Measurements from ENCODE around the gene DUOXA2. TPM values are rescaled to one million over a fixed set of nuclear protein-coding genes. Genes with fewer than 3 reads are reported as not detected.
"Not testable (repeated sequence)": the region's sequence is repeated elsewhere in the genome, so short reads cannot be mapped to it uniquely, and the experiment has no call there.

DUOXA2 gene
- total and polyA plus RNA-seq, 9 donors: not detected

GRCh38 chr15:45095661-45096060 is 18.5 kb upstream of the DUOXA2 start:
- DNase-seq: no peak
- Histone ChIP-seq H3K27ac (ENCODE audit: low read length) (no peak overlapping the region), H3K36me3 (ENCODE audit: control insufficient read depth, insufficient read depth, low read length) (no peaks in the 10 kb centered on the region), H3K4me3 (ENCODE audit: low read length) (no peak overlapping the region), H3K27me3 (ENCODE audit: control insufficient read depth, insufficient read depth, low read length) (peaks cover 9% of the 10 kb centered on the region), H3K4me1 (ENCODE audit: control insufficient read depth, insufficient read depth, low read length) (no peaks in the 10 kb centered on the region), H3K9me3 (replicated peaks; ENCODE audit: control insufficient read depth, low read depth, low read length) (no peaks in the 10 kb centered on the region)
- WGBS (ENCODE audit: insufficient coverage): 79% methylated on average over 9 of the region's 11 CpGs

GRCh38 chr15:45097466-45097865 is 16.7 kb upstream of the DUOXA2 start:
- Histone ChIP-seq H3K9me3 (replicated peaks; ENCODE audit: control insufficient read depth, low read depth, low read length) (no peaks in the 10 kb centered on the region), H3K36me3 (ENCODE audit: control insufficient read depth, insufficient read depth, low read length) (no peaks in the 10 kb centered on the region), H3K27me3 (ENCODE audit: control insufficient read depth, insufficient read depth, low read length) (peaks cover 8% of the 10 kb centered on the region), H3K4me1 (ENCODE audit: control insufficient read depth, insufficient read depth, low read length) (no peaks in the 10 kb centered on the region), H3K27ac (ENCODE audit: low read length) (no peak overlapping the region), H3K4me3 (ENCODE audit: low read length) (no peak overlapping the region)
- no peak for DNase-seq
- WGBS (ENCODE audit: insufficient coverage): 92% methylated on average over 4 of the region's 7 CpGs

GRCh38 chr15:45099549-45100165 is 14.5 kb upstream of the DUOXA2 start:
- H3K4me3 ChIP-seq (ENCODE audit: low read length): no peak overlapping the region
- no peaks in the 10 kb centered on the region for H3K4me1 ChIP-seq (ENCODE audit: control insufficient read depth, insufficient read depth, low read length)
- no peak for DNase-seq
- no peak overlapping the region for H3K27ac ChIP-seq (ENCODE audit: low read length)
- peaks cover 9% of the 10 kb centered on the region for H3K27me3 ChIP-seq (ENCODE audit: control insufficient read depth, insufficient read depth, low read length)
- no peaks in the 10 kb centered on the region for H3K9me3 ChIP-seq (replicated peaks; ENCODE audit: control insufficient read depth, low read depth, low read length)
- no peaks in the 10 kb centered on the region for H3K36me3 ChIP-seq (ENCODE audit: control insufficient read depth, insufficient read depth, low read length)
- WGBS (ENCODE audit: insufficient coverage): 84% methylated on average over 20 of the region's 23 CpGs

DNA sequence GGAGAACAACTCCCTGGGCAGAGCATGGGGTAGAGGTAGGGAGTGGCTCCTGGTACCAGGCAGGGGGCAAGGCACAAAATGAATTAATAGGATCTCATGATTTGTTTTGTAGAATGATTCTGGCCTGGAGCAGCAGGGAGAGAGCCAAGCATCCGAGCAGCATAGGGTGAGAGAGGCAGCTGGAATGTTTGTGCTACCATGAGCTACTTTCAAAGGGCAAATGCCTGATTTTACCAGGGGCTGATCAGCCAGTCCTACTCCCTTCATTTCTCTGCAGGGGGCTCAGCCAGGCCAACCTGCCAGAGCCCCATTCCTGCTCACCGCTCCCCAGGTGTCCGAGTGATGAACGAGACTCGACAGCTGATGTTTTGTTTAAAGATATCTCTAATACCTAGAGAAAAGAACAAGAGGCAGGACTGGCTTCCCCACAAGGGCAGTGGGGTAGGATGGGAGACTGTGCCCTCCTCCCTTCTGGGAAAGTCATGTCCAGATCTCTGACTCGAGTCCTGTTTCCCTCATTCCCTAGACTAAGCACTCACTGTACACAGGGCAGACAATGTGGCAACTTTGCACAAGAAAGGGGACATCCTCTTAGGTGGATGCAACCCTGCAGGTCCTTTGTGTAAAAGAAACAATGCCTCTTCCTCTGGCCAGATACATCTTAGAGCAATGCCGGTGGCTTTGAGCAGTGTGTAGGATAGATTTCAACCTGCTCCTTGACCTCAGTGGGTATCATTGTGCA is 13.1 kb upstream of the DUOXA2 start:
- Histone ChIP-seq H3K27ac (ENCODE audit: low read length) (no peak overlapping the region), H3K4me3 (ENCODE audit: low read length) (no peak overlapping the region), H3K36me3 (ENCODE audit: control insufficient read depth, insufficient read depth, low read length) (no peaks in the 10 kb centered on the region), H3K4me1 (ENCODE audit: control insufficient read depth, insufficient read depth, low read length) (no peaks in the 10 kb centered on the region), H3K9me3 (replicated peaks; ENCODE audit: control insufficient read depth, low read depth, low read length) (no peaks in the 10 kb centered on the region), H3K27me3 (ENCODE audit: control insufficient read depth, insufficient read depth, low read length) (peaks cover 14% of the 10 kb centered on the region)
- DNase-seq: no peak
- 33% methylated on average over 2 of the region's 7 CpGs for WGBS (ENCODE audit: insufficient coverage)

- no peaks in the 10 kb centered on the region for H3K36me3 ChIP-seq (ENCODE audit: control insufficient read depth, insufficient read depth, low read length)
- no peak for DNase-seq
- no peaks in the 10 kb centered on the region for H3K4me1 ChIP-seq (ENCODE audit: control insufficient read depth, insufficient read depth, low read length)
- 82% methylated on average over 10 of the region's 12 CpGs for WGBS (ENCODE audit: insufficient coverage)
- no peak overlapping the region for H3K27ac ChIP-seq (ENCODE audit: low read length)
- H3K9me3 ChIP-seq (replicated peaks; ENCODE audit: control insufficient read depth, low read depth, low read length): no peaks in the 10 kb centered on the region
- H3K4me3 ChIP-seq (ENCODE audit: low read length): no peak overlapping the region
- H3K27me3 ChIP-seq (ENCODE audit: control insufficient read depth, insufficient read depth, low read length): peaks cover 18% of the 10 kb centered on the region
Observed at GRCh38 chr15:45101749-45102148, 12.4 kb upstream of the DUOXA2 start.

- Histone ChIP-seq H3K4me1 (ENCODE audit: control insufficient read depth, insufficient read depth, low read length) (no peaks in the 10 kb centered on the region), H3K4me3 (ENCODE audit: low read length) (no peak overlapping the region), H3K27me3 (ENCODE audit: control insufficient read depth, insufficient read depth, low read length) (peaks cover 21% of the 10 kb centered on the region), H3K9me3 (replicated peaks; ENCODE audit: control insufficient read depth, low read depth, low read length) (no peaks in the 10 kb centered on the region), H3K27ac (ENCODE audit: low read length) (no peak overlapping the region), H3K36me3 (ENCODE audit: control insufficient read depth, insufficient read depth, low read length) (no peaks in the 10 kb centered on the region)
- no peak for DNase-seq
- WGBS (ENCODE audit: insufficient coverage): 87% methylated on average over 4 of the region's 6 CpGs
Observed at GRCh38 chr15:45102226-45102625, 11.9 kb upstream of the DUOXA2 start.

GRCh38 chr15:45104170-45104569 is 10.0 kb upstream of the DUOXA2 start:
- H3K36me3 ChIP-seq (ENCODE audit: control insufficient read depth, insufficient read depth, low read length); H3K27ac ChIP-seq (ENCODE audit: low read length); H3K4me3 ChIP-seq (ENCODE audit: low read length); H3K9me3 ChIP-seq (replicated peaks; ENCODE audit: control insufficient read depth, low read depth, low read length); DNase-seq; H3K4me1 ChIP-seq (ENCODE audit: control insufficient read depth, insufficient read depth, low read length): not testable (repeated sequence)
- H3K27me3 ChIP-seq (ENCODE audit: control insufficient read depth, insufficient read depth, low read length): peaks cover 34% of the 10 kb centered on the region
- 76% methylated on average over 8 of the region's 9 CpGs for WGBS (ENCODE audit: insufficient coverage)

GRCh38 chr15:45105586-45105985 is 8.5 kb upstream of the DUOXA2 start:
- no peaks in the 10 kb centered on the region for H3K4me1 ChIP-seq (ENCODE audit: control insufficient read depth, insufficient read depth, low read length)
- H3K36me3 ChIP-seq (ENCODE audit: control insufficient read depth, insufficient read depth, low read length): no peaks in the 10 kb centered on the region
- H3K9me3 ChIP-seq (replicated peaks; ENCODE audit: control insufficient read depth, low read depth, low read length): no peaks in the 10 kb centered on the region
- H3K27ac ChIP-seq (ENCODE audit: low read length): no peak overlapping the region
- no peak overlapping the region for H3K4me3 ChIP-seq (ENCODE audit: low read length)
- DNase-seq: no peak
- WGBS (ENCODE audit: insufficient coverage): 93% methylated on average over 5 of the region's 11 CpGs
- peaks cover 48% of the 10 kb centered on the region for H3K27me3 ChIP-seq (ENCODE audit: control insufficient read depth, insufficient read depth, low read length)

- Histone ChIP-seq H3K9me3 (replicated peaks; ENCODE audit: control insufficient read depth, low read depth, low read length) (no peaks in the 10 kb centered on the region), H3K36me3 (ENCODE audit: control insufficient read depth, insufficient read depth, low read length) (no peaks in the 10 kb centered on the region), H3K27ac (ENCODE audit: low read length) (no peak overlapping the region), H3K4me1 (ENCODE audit: control insufficient read depth, insufficient read depth, low read length) (no peaks in the 10 kb centered on the region), H3K4me3 (ENCODE audit: low read length) (no peak overlapping the region), H3K27me3 (ENCODE audit: control insufficient read depth, insufficient read depth, low read length) (peaks cover 46% of the 10 kb centered on the region)
- DNase-seq: no peak
- WGBS (ENCODE audit: insufficient coverage): 82% methylated on average over 14 of the region's 15 CpGs
Observed at GRCh38 chr15:45106002-45106790, 7.9 kb upstream of the DUOXA2 start.

GRCh38 chr15:45107941-45108630 is 6.0 kb upstream of the DUOXA2 start:
- 89% methylated on average over 10 of the region's 10 CpGs for WGBS (ENCODE audit: insufficient coverage)
- no peak overlapping the region for H3K27ac ChIP-seq (ENCODE audit: low read length)
- DNase-seq: no peak
- H3K4me3 ChIP-seq (ENCODE audit: low read length): no peak overlapping the region
- H3K9me3 ChIP-seq (replicated peaks; ENCODE audit: control insufficient read depth, low read depth, low read length): no peaks in the 10 kb centered on the region
- peaks cover 6% of the 10 kb centered on the region for H3K4me1 ChIP-seq (ENCODE audit: control insufficient read depth, insufficient read depth, low read length)
- no peaks in the 10 kb centered on the region for H3K36me3 ChIP-seq (ENCODE audit: control insufficient read depth, insufficient read depth, low read length)
- peaks cover 61% of the 10 kb centered on the region for H3K27me3 ChIP-seq (ENCODE audit: control insufficient read depth, insufficient read depth, low read length)
